Measurements from ENCODE around the gene VPS52.

GRCh38 chr6:33205191-33206026 is 66.3 kb downstream of the VPS52 start:
- TF ChIP-seq POLR2A (IDR thresholded peaks at IDR 0.05) (no peak), CTCF (IDR thresholded peaks at IDR 0.05) (no peak)
